ENCODE data around the gene ZNF597. TPM values are rescaled to one million over a fixed set of nuclear protein-coding genes. Genes with fewer than 3 reads are reported as not detected.
A peak's percentile ranks its signal among the peaks of the same experiment; 100 is the strongest.
"Not testable (repeated sequence)": the region's sequence is repeated elsewhere in the genome, so short reads cannot be mapped to it uniquely, and the experiment has no call there.

Gene ZNF597
- total RNA-seq, 1 donor, result 1.6 TPM

GRCh38 chr16:3475604-3476375, 32.5 kb upstream of the ZNF597 start:
- DNase-seq (ENCODE audit: low read depth in 2 of 3, low spot score in 2 of 3), result no peak

- DNase-seq (ENCODE audit: low read depth in 2 of 3, low spot score in 2 of 3), result not testable (repeated sequence)
Observed at GRCh38 chr16:3474870-3475269, 31.6 kb upstream of the ZNF597 start.

DNA sequence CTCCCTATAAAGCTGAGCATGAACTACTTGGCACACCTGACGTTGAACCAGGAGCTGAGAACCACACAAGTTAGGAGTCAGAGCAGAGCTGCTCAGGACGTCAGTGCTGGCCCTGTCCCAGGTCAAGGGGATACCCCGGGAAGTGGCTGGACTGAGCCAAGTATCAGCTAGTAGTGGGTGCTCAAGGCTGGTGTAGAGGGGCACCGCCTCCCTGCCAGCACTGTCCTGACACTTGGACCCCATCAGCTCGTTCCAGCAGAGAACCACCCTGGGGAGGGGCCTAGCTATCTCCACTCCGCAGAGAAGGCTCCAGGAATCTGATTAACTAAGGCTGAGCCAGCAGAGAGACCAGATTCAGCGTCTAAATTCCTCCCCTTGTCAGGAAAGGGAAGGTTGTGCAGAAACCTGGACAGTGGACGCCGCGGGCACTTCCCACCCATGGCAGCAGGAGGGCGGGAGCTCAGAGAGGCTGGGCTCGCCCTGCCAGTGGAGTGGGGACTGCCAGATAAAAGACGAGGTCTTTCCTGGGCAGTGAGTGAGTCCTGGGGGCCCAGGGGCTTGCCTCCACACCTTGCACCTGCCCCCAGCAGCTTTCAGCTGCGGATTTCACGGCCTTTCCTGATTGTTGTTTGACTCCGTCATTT, 31.0 kb upstream of the ZNF597 start:
- DNase-seq (ENCODE audit: low read depth in 2 of 3, low spot score in 2 of 3), result no peak

DNA sequence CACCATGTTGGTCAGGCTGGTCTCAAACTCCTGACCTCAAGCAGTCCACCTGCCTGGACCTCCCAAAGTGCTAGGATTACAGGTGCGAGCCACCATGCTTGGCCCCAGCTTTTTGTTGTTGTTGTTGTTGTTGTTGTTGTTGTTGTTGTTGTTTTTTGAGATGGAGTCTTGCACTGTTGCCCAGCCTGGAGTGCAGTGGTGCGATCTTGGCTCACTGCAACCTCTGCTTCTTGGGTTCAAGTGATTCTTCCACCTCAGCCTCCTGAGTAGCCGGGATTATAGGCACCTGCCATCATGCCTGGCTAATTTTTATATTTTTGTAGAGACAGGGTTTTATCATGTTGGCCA, 30.3 kb upstream of the ZNF597 start:
- not testable (repeated sequence) for DNase-seq (ENCODE audit: low read depth in 2 of 3, low spot score in 2 of 3)

GRCh38 chr16:3472878-3473595, 29.7 kb upstream of the ZNF597 start:
- DNase-seq (ENCODE audit: low read depth in 2 of 3, low spot score in 2 of 3), result no peak

DNA sequence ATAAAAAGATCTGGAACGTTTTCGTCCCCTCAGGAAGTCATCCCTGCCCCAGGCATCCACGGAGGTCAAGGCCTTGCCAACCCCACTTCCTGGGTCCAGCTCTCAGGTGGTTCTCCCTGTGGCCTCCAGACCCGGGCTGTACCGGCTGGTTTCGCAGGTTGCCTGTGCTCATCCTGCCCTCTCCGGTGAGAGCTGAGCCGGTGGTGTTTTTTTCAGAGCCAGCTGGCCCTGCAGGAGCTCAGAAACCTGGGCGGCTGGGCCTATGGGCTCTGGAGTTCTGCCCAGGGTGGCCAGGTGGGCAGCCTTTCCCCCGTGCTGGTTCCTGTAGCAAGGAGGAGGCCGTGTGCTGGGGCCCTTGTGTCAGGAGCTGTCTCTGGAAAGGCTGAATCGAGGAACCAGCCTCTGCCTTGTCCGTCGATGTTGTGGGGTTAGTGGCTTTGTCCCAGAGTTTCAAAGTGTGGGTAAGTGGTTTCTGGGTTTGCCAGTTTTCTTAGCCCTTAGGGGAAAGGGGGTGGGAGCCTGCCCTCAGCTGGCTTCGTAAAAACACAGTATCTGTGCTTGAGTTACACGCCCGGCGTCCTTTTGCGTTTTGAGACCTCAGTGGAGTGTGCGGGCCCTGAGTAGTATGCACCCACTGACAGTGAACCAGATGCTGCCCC, 28.3 kb upstream of the ZNF597 start:
- DNase-seq (ENCODE audit: low read depth in 2 of 3, low spot score in 2 of 3), result no peak

DNA sequence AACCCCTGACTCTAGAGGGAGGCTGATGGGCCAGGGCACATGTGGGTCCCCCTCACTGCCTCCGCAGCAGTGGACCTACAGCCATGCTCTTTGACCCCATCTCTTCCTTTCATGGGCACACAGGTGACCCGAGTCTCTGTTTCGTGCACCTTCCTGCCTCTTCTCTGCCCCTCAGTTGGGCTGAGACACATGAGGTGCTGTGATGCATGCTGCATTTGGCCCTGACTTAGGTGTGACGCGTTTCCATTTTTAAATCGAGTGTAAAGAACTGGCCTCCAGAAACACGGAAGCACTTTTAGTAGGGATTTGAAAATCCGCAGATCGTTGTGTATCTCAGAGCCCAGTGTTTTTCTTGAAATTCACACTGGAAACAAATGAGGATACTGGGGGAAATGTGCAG, 27.4 kb upstream of the ZNF597 start:
- DNase-seq (ENCODE audit: low read depth in 2 of 3, low spot score in 2 of 3), result no peak

DNA sequence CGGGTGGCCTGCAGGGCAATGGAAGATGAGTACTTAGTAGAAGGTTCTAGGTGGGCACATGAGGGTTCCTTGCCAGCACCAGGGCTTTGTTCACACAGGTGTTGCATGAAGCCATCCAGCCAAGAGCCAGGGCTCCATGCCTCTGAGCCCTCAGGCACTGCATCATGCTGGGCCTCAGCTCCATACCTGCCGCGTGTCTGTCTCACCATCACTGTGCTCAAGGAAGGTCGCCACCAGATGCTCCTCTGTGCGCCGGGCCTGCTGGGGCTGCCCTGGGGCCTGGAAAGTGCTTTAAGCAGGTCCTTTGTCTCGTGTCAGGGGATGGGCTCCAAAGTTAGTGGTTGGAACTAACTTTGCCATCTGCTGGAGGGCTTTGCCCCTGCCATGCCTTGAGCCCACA, 26.4 kb upstream of the ZNF597 start:
- DNase-seq (ENCODE audit: low read depth in 2 of 3, low spot score in 2 of 3), result no peak

GRCh38 chr16:3468501-3468900, 25.2 kb upstream of the ZNF597 start:
- no peak for DNase-seq (ENCODE audit: low read depth in 2 of 3, low spot score in 2 of 3)

GRCh38 chr16:3467921-3468320, 24.6 kb upstream of the ZNF597 start:
- DNase-seq (ENCODE audit: low read depth in 2 of 3, low spot score in 2 of 3), result peak in 2 of 3 donors; percentile 37 to 50

- no peak for DNase-seq (ENCODE audit: low read depth in 2 of 3, low spot score in 2 of 3)
Observed at GRCh38 chr16:3467182-3467581, 23.9 kb upstream of the ZNF597 start.

DNA sequence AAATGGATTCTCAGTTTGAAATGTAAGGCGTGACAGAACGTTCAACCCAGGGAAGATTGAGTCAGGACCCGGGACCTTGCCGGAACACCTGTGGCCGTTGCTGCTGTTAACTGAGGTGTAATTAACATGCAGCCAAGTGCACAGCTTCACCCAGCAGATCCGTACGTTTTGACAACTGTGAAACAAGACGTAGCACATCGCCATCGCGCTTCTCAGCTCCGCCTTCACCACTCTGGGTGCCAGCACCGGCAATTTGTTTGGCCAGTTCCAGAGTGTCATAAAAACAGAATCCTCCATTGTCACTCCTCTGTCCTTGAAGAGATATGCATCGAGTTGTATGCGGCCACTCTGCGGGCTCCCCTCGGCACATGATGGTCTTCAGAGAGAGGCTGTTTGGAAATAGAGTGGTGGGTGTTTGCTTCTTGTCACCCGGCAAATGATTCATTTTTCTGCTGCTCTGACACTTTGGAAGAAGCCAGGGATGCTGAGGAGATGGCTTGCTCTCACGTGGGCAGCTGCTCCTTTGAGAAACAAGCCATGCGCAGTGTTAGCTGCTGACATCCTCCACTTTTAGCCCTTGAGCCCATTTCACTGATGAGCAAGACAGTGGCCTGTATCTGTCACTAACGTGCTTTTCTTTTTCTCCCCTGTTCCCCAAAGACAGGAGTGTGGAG, 22.7 kb upstream of the ZNF597 start:
- DNase-seq (ENCODE audit: low read depth in 2 of 3, low spot score in 2 of 3), result no peak

GRCh38 chr16:3465301-3465700, 22.0 kb upstream of the ZNF597 start:
- no peak for DNase-seq (ENCODE audit: low read depth in 2 of 3, low spot score in 2 of 3)

- peak in 2 of 3 donors; percentile 77 to 85 for DNase-seq (ENCODE audit: low read depth in 2 of 3, low spot score in 2 of 3)
Observed at GRCh38 chr16:3461151-3461550, 17.8 kb upstream of the ZNF597 start.

DNA sequence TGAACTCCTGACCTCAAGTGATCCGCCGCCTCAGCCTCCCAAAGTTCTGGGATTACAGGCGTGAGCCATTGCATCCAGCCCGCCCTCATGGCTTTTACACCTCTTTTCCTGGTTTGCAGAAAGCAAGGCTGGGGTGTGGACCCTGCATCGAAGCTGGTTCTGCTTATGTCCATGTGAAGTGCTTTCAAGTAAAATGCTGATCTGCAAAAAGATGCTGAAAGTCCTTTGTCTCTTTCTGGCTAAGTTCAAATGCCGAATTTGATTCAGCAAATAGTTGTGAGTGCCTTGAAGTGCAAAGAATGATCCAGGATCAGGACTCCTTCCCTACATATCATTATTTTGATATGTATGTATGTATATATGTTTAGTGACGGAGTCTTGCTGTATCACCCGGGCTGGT, 17.3 kb upstream of the ZNF597 start:
- no peak for DNase-seq (ENCODE audit: low read depth in 2 of 3, low spot score in 2 of 3)

DNA sequence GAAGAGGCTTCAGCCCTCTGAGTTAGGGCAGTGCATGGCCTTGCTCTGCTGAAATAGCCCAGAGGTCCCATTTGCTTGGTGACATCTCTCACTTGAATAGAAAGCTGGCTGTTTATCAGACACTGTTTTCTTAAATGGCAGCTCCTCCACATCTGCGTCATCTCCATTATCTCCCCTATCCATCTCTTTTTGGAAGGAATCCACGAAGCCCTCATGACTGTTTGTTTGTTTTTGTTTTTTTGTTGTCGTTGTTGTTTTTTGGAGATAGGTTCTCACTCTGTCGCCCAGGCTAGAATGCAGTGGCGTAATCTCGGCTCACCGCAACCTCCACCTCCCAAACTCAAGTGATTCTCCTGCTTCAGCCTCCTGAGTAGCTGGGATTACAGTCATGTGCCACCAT, 16.8 kb upstream of the ZNF597 start:
- DNase-seq (ENCODE audit: low read depth in 2 of 3, low spot score in 2 of 3), result no peak

DNA sequence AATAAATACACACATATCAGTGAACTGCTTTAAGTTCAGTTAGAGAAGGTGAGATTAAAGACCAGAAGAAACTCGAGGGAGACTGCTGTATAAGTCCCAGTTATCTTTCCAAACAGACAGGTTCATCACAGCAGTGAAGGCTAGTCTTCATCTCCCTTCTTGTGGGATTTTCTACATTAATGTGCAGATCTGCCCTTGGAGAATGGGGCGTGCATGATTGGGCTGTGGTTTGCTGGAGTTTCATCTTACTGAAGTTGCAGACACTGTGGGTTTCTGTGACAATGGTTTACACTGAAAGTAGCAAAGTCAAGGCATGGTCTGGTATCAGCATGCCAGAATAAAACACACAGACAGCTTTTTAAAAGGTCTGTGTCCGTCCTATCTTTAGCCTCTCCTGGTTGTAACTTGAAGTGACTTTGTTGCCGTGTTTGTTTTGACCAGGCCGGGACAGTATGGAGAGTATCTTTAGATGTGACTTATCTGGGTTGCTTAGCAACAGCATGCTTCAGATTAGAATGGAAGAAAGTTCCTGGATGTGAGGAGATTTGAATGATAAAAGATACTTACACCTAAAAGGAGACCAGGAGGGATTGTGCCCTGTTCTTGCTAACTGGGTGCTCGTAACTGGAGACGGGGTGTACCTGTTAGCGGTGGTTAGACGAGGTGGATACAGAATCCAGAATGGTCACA, 16.2 kb upstream of the ZNF597 start:
- no peak for DNase-seq (ENCODE audit: low read depth in 2 of 3, low spot score in 2 of 3)

DNA sequence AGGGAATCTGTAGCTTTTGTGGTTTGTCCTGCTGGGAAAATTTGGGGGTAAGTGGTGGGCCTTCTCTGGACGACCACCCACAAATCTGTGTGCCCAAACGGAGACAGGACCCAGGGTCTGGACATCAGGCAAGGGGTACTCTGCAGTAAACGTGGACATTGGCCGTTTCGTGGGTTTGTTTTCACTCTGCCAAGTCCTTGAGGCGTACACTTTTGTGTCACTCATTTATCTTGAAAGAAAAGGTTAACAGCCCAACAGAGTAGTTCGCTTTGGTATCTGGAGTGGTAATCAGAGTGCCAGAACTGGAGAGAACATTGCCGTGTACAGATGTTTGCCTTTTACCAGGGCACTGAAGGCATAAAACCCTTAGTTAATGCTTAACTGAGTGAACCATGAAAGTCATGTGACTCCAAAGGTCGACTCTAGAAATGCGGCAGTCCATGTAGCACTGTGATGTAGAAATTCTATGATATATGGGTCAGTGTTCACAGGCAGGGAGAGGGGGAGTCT, 15.6 kb upstream of the ZNF597 start:
- no peak for DNase-seq (ENCODE audit: low read depth in 2 of 3, low spot score in 2 of 3)

- no peak for DNase-seq (ENCODE audit: low read depth in 2 of 3, low spot score in 2 of 3)
Observed at GRCh38 chr16:3458278-3458851, 15.1 kb upstream of the ZNF597 start.

All from hematopoietic multipotent progenitor cell (in vitro differentiated cells).